ENCODE results near the gene CD55. TPM values are rescaled to one million over a fixed set of nuclear protein-coding genes. Genes with fewer than 3 reads are reported as not detected.

Gene CD55
- total and polyA plus RNA-seq, 4 donors, result 160 to 293 (median 255) TPM

GRCh38 chr1:207316622-207317391 lies 4.7 kb upstream of the CD55 start:
- peak; percentile 70 to 90 (median 74) for DNase-seq
- no peak overlapping the region for H3K9ac ChIP-seq (ENCODE audit: insufficient read depth in 1 of 2, low read length in 2 of 2)

GRCh38 chr1:207317561-207317960 lies 3.9 kb upstream of the CD55 start:
- 73 to 76% methylated on average over 3 of the region's 3 CpGs for WGBS, 2 donors
- Histone ChIP-seq H3K27me3 (ENCODE audit: control insufficient read depth in 3 of 3, insufficient read depth in 3 of 3, low read length in 2 of 3) (peaks cover 0 to 5% (median 1%) of the 10 kb centered on the region in 3 donors), H3K9me3 (ENCODE audit: control insufficient read depth in 4 of 4, insufficient read depth in 3 of 4, low read length in 3 of 4) (peaks cover 0 to 4% (median 0%) of the 10 kb centered on the region in 4 donors), H3K9ac (ENCODE audit: insufficient read depth in 1 of 2, low read length in 2 of 2) (no peak overlapping the region), H3K4me1 (ENCODE audit: control insufficient read depth in 5 of 5, insufficient read depth in 5 of 5, low read length in 5 of 5) (peaks cover 4 to 21% (median 8%) of the 10 kb centered on the region in 5 donors), H3K27ac (ENCODE audit: low read depth in 1 of 2, low read length in 1 of 2) (peak overlapping the region in 1 of 2 donors; percentile 15), H3K36me3 (ENCODE audit: control insufficient read depth in 4 of 4, insufficient read depth in 4 of 4, low read length in 4 of 4) (no peaks in the 10 kb centered on the region), H3K4me3 (no peak overlapping the region)
- TF ChIP-seq CTCF (IDR thresholded peaks at IDR 0.05; ENCODE audit: control extremely low read depth, extremely low read depth), result no peak
- DNase-seq (no peak), ATAC-seq (ENCODE audit: insufficient read depth, low FRiP score) (no peak)

More at GRCh38 chr1:207316622-207317391, 4.7 kb upstream of the CD55 start:
- 20 to 36% methylated on average over 6 of the region's 6 CpGs for WGBS, 2 donors
- no peak for TF ChIP-seq CTCF (IDR thresholded peaks at IDR 0.05; ENCODE audit: control extremely low read depth, extremely low read depth)
- Histone ChIP-seq H3K4me1 (ENCODE audit: control insufficient read depth in 5 of 5, insufficient read depth in 5 of 5, low read length in 5 of 5) (peaks cover 4 to 21% (median 11%) of the 10 kb centered on the region in 5 donors), H3K27ac (ENCODE audit: low read depth in 1 of 2, low read length in 1 of 2) (peak overlapping the region; percentile 26 to 86), H3K27me3 (ENCODE audit: control insufficient read depth in 3 of 3, insufficient read depth in 3 of 3, low read length in 2 of 3) (no peaks in the 10 kb centered on the region), H3K9me3 (ENCODE audit: control insufficient read depth in 4 of 4, insufficient read depth in 3 of 4, low read length in 3 of 4) (peaks cover 0 to 4% (median 0%) of the 10 kb centered on the region in 4 donors), H3K36me3 (ENCODE audit: control insufficient read depth in 4 of 4, insufficient read depth in 4 of 4, low read length in 4 of 4) (no peaks in the 10 kb centered on the region), H3K4me3 (no peak overlapping the region)
- ATAC-seq (ENCODE audit: insufficient read depth, low FRiP score), result peak; percentile 30

GRCh38 chr1:207318072-207318619 lies 3.3 kb upstream of the CD55 start:
- no peak for DNase-seq
- H3K9ac ChIP-seq (ENCODE audit: insufficient read depth in 1 of 2, low read length in 2 of 2), result no peak overlapping the region
- H3K27ac ChIP-seq (ENCODE audit: low read depth in 1 of 2, low read length in 1 of 2), result peak overlapping the region; percentile 12 to 45
- peaks cover 0 to 4% (median 0%) of the 10 kb centered on the region in 4 donors for H3K9me3 ChIP-seq (ENCODE audit: control insufficient read depth in 4 of 4, insufficient read depth in 3 of 4, low read length in 3 of 4)
- whole genome bisulfite sequencing, 2 donors, result 66 to 70% methylated on average over 3 of the region's 3 CpGs
- H3K4me3 ChIP-seq, result no peak overlapping the region
- no peaks in the 10 kb centered on the region for H3K36me3 ChIP-seq (ENCODE audit: control insufficient read depth in 4 of 4, insufficient read depth in 4 of 4, low read length in 4 of 4)
- no peak for TF ChIP-seq CTCF (IDR thresholded peaks at IDR 0.05; ENCODE audit: control extremely low read depth, extremely low read depth)
- H3K4me1 ChIP-seq (ENCODE audit: control insufficient read depth in 5 of 5, insufficient read depth in 5 of 5, low read length in 5 of 5), result peaks cover 4 to 21% (median 8%) of the 10 kb centered on the region in 5 donors
- no peak for ATAC-seq (ENCODE audit: insufficient read depth, low FRiP score)
- peaks cover 0 to 8% (median 3%) of the 10 kb centered on the region in 3 donors for H3K27me3 ChIP-seq (ENCODE audit: control insufficient read depth in 3 of 3, insufficient read depth in 3 of 3, low read length in 2 of 3)
